Fibroblast of villous mesenchyme (primary cell): ENCODE results near the gene COLQ. TPM values are rescaled to one million over a fixed set of nuclear protein-coding genes. Genes with fewer than 3 reads are reported as not detected.
"Not testable (repeated sequence)": the region's sequence is repeated elsewhere in the genome, so short reads cannot be mapped to it uniquely, and the experiment has no call there.

Source experiments
- DNase-seq: peaks from one replicate; pipeline ENCODE4 v3.0.0-alpha.2; 2010; ENCODE audit warnings: low read depth
- H3K4me3 ChIP-seq: 2 replicates; pipeline ENCODE4 v1.5.1; 2011; ENCODE audit warnings: low read depth, mild to moderate bottlenecking, low read length
- total RNA-seq: library from RNA; depleted of rRNA; stranded (reverse); fragments of >200 nt; gene quantifications from 2 replicates; pipeline ENCODE4 v1.2.3, GENCODE V29; 2012
- TF ChIP-seq, protein P1 (sequence below): IDR thresholded peaks from 2 replicates; pipeline ENCODE4 v1.5.1; 2012; ENCODE audit warnings: low read depth, mild to moderate bottlenecking, low read length; ENCODE audit not compliant: insufficient read depth

COLQ gene
- total RNA-seq, 1 donor = 0.43 TPM

DNA sequence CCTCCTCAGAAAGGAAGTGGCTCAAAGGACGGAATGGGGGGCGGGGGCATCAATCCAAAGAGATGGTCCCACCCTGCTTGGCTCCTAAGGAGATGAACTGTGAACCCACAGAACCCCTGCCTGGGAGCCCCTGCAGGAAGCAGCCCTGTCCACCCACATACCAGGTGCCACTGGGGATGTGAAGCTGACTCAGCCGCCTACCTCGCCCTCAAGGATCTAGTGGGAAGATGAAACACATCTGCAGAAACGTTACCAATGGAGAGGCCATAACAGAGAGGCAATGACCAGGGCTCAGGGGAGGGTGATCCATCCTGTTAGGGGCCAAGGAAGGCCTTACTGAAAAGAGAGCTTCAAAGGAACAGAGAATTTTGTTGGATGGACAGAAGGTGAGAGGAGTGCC lies 59.1 kb downstream of the COLQ start:
- TF ChIP-seq, protein P1, sequence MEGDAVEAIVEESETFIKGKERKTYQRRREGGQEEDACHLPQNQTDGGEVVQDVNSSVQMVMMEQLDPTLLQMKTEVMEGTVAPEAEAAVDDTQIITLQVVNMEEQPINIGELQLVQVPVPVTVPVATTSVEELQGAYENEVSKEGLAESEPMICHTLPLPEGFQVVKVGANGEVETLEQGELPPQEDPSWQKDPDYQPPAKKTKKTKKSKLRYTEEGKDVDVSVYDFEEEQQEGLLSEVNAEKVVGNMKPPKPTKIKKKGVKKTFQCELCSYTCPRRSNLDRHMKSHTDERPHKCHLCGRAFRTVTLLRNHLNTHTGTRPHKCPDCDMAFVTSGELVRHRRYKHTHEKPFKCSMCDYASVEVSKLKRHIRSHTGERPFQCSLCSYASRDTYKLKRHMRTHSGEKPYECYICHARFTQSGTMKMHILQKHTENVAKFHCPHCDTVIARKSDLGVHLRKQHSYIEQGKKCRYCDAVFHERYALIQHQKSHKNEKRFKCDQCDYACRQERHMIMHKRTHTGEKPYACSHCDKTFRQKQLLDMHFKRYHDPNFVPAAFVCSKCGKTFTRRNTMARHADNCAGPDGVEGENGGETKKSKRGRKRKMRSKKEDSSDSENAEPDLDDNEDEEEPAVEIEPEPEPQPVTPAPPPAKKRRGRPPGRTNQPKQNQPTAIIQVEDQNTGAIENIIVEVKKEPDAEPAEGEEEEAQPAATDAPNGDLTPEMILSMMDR = no peak
- H3K4me3 ChIP-seq = no peak overlapping the region
- no peak for DNase-seq

DNA sequence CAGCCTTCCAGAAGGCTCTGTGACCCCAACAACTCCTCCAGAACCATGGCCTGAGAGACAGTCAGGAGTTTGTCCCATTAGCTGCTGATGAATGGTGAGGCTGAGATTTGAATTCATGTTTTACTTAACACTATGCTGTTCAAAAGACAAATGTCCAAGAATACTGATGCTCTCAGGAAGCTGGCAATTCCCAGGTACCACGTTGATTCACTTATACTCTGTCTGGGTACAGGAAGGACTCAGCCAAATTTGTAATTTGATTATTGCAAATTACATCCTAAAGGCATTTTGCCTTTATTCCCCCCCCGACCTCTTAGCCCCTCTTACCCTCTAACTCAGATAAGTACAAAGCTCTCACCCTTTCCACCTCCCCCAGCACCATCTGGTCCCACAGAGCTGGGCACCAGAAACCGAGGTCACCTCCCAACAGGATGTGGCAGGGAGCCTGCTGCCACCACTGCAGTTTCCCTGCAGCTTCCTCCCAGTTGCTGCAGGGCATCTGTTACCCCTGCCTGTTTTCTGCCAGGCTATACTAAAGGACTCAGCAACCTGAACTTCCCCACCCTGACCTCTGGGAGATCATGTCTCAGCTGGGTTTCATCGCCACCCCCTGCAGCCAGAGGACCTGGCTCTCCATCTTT lies 60.5 kb downstream of the COLQ start:
- H3K4me3 ChIP-seq = no peak overlapping the region
- no peak for DNase-seq
- TF ChIP-seq, protein P1 = no peak

DNA sequence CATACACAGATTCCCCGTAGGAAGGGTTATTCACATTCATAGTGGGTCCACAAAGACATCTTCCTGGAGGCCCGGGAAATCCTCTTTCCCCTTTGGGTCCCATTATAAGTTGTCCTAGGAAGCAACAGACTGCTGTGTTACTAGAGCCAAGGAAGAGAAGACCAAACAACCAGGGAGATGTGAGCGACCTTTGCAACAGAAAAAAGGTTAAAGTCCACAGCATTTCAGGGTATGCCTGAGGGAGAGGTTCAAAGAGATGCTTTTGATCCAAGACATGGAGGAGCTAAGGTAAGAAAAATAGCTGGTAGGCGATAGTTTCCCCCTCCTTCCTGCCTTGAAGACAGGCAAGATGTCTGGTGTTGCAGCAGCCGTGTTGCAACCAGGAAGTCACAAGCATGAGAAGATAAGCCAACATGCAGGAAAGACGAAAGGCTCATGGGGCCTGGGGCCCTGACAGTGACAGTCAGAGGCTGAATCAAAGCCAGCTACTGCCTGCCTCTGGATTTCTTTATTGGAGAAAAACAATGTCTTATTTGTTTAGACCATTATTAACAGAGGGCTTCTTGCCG lies 63.2 kb downstream of the COLQ start:
- no peak for DNase-seq
- TF ChIP-seq, protein P1 = no peak
- no peak overlapping the region for H3K4me3 ChIP-seq

DNA sequence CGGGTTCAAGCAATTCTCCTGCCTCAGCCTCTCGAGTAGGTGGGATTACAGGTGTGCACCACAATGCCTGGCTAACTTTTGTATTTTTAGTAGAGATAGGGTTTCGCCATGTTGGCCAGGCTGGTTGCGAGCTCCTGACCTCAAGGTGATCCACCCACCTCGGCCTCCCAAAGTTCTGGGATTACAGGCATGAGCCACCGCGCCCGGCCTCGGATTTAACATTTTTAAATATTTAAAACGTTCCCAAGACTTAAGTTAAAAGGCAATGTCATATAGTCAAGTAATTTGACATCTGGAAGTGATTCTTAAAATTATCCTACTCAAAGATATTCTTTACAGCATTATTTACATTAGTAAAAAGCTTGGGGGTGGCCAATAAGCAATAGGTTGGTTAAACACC lies 64.6 kb downstream of the COLQ start:
- H3K4me3 ChIP-seq, DNase-seq: not testable (repeated sequence)

DNA sequence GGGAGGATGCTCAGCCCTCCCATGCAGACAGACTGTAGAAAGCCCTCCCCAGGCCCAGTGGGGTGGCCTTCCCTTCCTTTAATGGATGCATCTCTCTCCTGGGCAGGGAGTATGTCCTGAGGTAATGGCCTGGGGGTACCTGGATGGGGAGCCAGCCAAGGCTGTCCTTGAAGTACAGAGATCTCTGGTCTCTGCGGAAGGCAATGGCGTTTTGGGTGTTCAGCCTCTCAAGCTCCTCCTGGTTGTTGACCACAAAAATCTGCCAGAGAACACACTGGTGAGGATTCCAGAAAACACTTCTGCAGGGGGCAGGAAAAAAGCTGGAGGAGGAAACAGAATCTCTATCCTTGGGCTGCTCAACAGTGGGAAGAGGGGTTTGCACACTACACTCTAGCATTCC lies 65.2 kb downstream of the COLQ start:
- DNase-seq = no peak
- TF ChIP-seq, protein P1 = no peak
- no peak overlapping the region for H3K4me3 ChIP-seq

DNA sequence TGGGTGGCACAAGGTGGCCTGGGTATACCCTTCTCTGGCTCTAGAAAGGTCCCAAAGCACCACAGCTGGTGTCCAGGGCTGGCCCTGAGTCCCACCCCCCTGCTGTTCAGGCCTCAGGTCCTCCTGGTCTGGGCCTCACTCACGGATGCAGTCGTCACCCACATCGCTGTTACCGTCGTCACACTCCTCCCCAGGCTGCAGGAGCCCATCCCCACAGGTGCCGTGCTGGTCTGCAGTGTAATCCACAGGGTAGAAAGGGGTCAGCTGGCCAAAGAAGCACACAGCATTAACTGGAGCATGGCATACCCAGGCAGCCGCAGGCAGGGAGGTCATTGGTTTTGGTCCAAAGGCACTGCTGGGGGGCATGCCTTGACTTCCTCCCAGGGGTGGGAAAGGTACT lies 65.8 kb downstream of the COLQ start:
- no peak overlapping the region for H3K4me3 ChIP-seq
- TF ChIP-seq, protein P1 = no peak

DNA sequence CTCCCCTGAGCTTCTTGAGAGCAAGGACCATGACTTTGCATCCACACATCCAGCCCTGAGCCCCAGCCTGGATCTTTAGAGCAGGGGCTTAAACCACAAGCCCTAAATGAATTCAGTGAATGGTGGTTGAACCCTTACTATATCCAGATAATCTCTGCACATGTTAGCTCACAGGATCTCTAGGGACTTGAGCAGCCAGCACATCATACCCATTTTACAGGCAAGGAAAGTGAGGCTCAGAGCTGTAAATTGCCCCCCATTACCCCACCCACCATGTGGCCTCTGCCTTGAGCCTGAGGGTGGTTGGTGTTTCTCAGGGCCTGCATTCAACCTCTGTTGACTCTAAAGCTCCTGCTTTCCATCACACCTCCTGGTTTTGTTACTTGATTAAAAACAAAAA lies 66.5 kb downstream of the COLQ start:
- DNase-seq = no peak
- TF ChIP-seq, protein P1 = no peak

More for the DNA sequence above, 65.8 kb downstream of the COLQ start:
- DNase-seq = no peak

More for the DNA sequence above, 66.5 kb downstream of the COLQ start:
- no peak overlapping the region for H3K4me3 ChIP-seq
